SK-N-SH treated with all-trans-retinoic acid at 6 μM for 48 hours (cell line): ENCODE data around the gene IFT81.

ENCODE experiments used
- ATAC-seq: fragments of 200-7000 bp; cut with Tn5 transposase; 3 replicates; pipeline ENCODE4 v1.9.1; 2020; ENCODE audit warnings: mild to moderate bottlenecking, moderate library complexity
- ARNTL ChIP-seq: fragments of 450-650 bp; formaldehyde crosslinking; IDR thresholded peaks from 2 replicates; pipeline ENCODE4 v1.5.0; 2020; ENCODE audit warnings: low read depth, mild to moderate bottlenecking, moderate library complexity, borderline replicate concordance
- BACH2 ChIP-seq: fragments of 250-450 bp; sonication (Bioruptor Pico); IDR thresholded peaks from 2 replicates; pipeline ENCODE4 v1.9.0; 2021; ENCODE audit warnings: mild to moderate bottlenecking, borderline replicate concordance
- CREB5 ChIP-seq: fragments of 250-450 bp; sonication (Bioruptor Pico); IDR thresholded peaks from 2 replicates; pipeline ENCODE4 v1.5.1; 2020; ENCODE audit warnings: low read depth, mild to moderate bottlenecking, moderate library complexity
- CSDC2 ChIP-seq: fragments of 250-450 bp; sonication (Bioruptor Pico); IDR thresholded peaks from 2 replicates; pipeline ENCODE4 v1.5.0; 2020; ENCODE audit warnings: mild to moderate bottlenecking, moderate library complexity
- ESRRG ChIP-seq: fragments of 250-450 bp; sonication (Bioruptor Pico); IDR thresholded peaks from 2 replicates; pipeline ENCODE4 v1.6.1; 2021; ENCODE audit warnings: mild to moderate bottlenecking
- GLIS3 ChIP-seq: fragments of 250-450 bp; sonication (Bioruptor Pico); IDR thresholded peaks from 2 replicates; pipeline ENCODE4 v1.5.0; 2020; ENCODE audit warnings: mild to moderate bottlenecking, moderate library complexity
- ISL1 ChIP-seq: fragments of 250-450 bp; sonication (Bioruptor Pico); IDR thresholded peaks from 2 replicates; pipeline ENCODE4 v2.1.2; 2022; ENCODE audit warnings: mild to moderate bottlenecking, moderate library complexity
- OSR1 ChIP-seq: fragments of 250-450 bp; sonication (Bioruptor Pico); IDR thresholded peaks from 2 replicates; pipeline ENCODE4 v1.8.0; 2022; ENCODE audit warnings: moderate library complexity, mild to moderate bottlenecking, inconsistent platforms
- PPARA ChIP-seq: fragments of 250-450 bp; sonication (Bioruptor Pico); IDR thresholded peaks from 2 replicates; pipeline ENCODE4 v1.5.0; 2020; ENCODE audit warnings: mild to moderate bottlenecking, borderline replicate concordance
- RARB ChIP-seq: fragments of 250-450 bp; sonication (Bioruptor Pico); IDR thresholded peaks from 2 replicates; pipeline ENCODE4 v1.8.0; 2021; ENCODE audit warnings: mild to moderate bottlenecking, moderate library complexity
- SNAI2 ChIP-seq: fragments of 250-450 bp; sonication (Bioruptor Pico); IDR thresholded peaks from 2 replicates; pipeline ENCODE4 v1.5.0; 2020; ENCODE audit warnings: mild to moderate bottlenecking, moderate library complexity
- TCF4 ChIP-seq: fragments of 250-450 bp; sonication (Bioruptor Pico); IDR thresholded peaks from 2 replicates; pipeline ENCODE4 v1.8.0; 2021; ENCODE audit warnings: mild to moderate bottlenecking, moderate library complexity, borderline replicate concordance
- TOX ChIP-seq: fragments of 250-450 bp; sonication (Bioruptor Pico); IDR thresholded peaks from 2 replicates; pipeline ENCODE4 v1.8.0; 2021; ENCODE audit warnings: mild to moderate bottlenecking, moderate library complexity, borderline replicate concordance
- TSHZ2 ChIP-seq: fragments of 250-450 bp; sonication (Bioruptor Pico); IDR thresholded peaks from 2 replicates; pipeline ENCODE4 v1.5.0; 2020; ENCODE audit warnings: mild to moderate bottlenecking, moderate library complexity
- ZC3H10 ChIP-seq: fragments of 250-450 bp; sonication (Bioruptor Pico); IDR thresholded peaks from 2 replicates; pipeline ENCODE4 v1.5.1; 2021; ENCODE audit warnings: mild to moderate bottlenecking, moderate library complexity
- ZFP30 ChIP-seq: fragments of 450-650 bp; formaldehyde crosslinking; IDR thresholded peaks from 2 replicates; pipeline ENCODE4 v1.5.0; 2022; ENCODE audit warnings: mild to moderate bottlenecking, moderate library complexity
- ZNF70 ChIP-seq: fragments of 450-650 bp; formaldehyde crosslinking; IDR thresholded peaks from 2 replicates; pipeline ENCODE4 v1.5.0; 2020; ENCODE audit warnings: mild to moderate bottlenecking, moderate library complexity
- ZNF8 ChIP-seq: fragments of 450-650 bp; formaldehyde crosslinking; IDR thresholded peaks from 2 replicates; pipeline ENCODE4 v1.5.0; 2020; ENCODE audit warnings: mild to moderate bottlenecking, moderate library complexity
- TF ChIP-seq, protein P1 (sequence below): fragments of 250-450 bp; sonication (Bioruptor Pico); IDR thresholded peaks from 2 replicates; pipeline ENCODE4 v1.8.0; 2021; ENCODE audit warnings: low read depth, mild to moderate bottlenecking, moderate library complexity, borderline replicate concordance
- TF ChIP-seq, protein P2 (sequence below): fragments of 250-450 bp; sonication (Bioruptor Pico); IDR thresholded peaks from 2 replicates; pipeline ENCODE4 v1.5.1; 2021; ENCODE audit warnings: mild to moderate bottlenecking, moderate library complexity
- TF ChIP-seq, protein P3 (sequence below): fragments of 250-450 bp; sonication (Bioruptor Pico); IDR thresholded peaks from 2 replicates; pipeline ENCODE4 v1.8.0; 2020; ENCODE audit warnings: mild to moderate bottlenecking, moderate library complexity, borderline replicate concordance

The IFT81 gene

DNA sequence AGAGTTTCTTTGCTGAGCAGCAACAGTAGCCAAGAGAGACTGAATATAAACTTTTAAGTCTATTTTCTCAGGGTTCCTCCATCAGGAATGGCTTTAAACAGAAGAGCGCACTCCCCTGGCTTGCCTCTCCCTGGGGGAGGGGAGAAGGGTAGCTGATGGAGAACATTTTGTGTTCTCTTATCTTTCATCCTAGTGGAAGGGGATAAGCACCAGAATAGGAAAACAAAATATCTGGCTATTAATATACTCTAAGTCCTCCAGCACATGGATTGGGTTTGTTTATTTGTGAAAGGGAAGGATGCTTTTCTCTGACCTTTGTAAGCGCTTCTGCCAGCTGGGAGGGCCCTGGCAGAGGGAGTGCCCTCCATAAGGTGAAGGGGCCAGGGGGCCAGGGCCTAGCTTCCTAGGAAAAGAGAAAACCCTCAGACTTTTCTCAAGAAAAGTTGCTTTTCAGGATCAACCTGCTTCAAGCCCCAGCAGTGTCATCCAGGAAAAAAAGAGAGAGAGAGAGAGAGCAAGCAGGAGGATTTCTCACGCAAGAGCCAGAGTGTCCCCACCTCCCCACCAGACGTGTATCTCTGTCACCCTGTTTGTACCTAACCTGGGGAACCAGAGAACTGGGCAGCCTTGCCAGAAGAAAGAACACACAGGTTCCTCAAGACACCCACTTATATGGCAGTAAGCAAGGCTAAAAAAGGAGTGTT lies 122.6 kb downstream of the IFT81 start:
- ATAC-seq: no peak
- TF ChIP-seq TSHZ2 (CRISPR knock-in tag) (no peak), CSDC2 (no peak), BACH2 (no peak), TCF4 (CRISPR knock-in tag) (no peak), ZFP30 (CRISPR knock-in tag) (no peak), PPARA (no peak), CREB5 (CRISPR knock-in tag) (no peak), ZC3H10 (no peak), ARNTL (CRISPR knock-in tag) (no peak), RARB (CRISPR knock-in tag) (no peak), ZNF70 (CRISPR knock-in tag) (no peak), GLIS3 (CRISPR knock-in tag) (no peak), SNAI2 (CRISPR knock-in tag) (no peak), ZNF8 (CRISPR knock-in tag) (no peak), TOX (no peak), ESRRG (CRISPR knock-in tag) (no peak), OSR1 (CRISPR knock-in tag) (no peak)
- TF ChIP-seq, protein P1, sequence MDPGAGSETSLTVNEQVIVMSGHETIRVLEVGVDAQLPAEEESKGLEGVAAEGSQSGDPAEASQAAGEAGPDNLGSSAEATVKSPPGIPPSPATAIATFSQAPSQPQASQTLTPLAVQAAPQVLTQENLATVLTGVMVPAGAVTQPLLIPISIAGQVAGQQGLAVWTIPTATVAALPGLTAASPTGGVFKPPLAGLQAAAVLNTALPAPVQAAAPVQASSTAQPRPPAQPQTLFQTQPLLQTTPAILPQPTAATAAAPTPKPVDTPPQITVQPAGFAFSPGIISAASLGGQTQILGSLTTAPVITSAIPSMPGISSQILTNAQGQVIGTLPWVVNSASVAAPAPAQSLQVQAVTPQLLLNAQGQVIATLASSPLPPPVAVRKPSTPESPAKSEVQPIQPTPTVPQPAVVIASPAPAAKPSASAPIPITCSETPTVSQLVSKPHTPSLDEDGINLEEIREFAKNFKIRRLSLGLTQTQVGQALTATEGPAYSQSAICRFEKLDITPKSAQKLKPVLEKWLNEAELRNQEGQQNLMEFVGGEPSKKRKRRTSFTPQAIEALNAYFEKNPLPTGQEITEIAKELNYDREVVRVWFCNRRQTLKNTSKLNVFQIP: no peak
- TF ChIP-seq, protein P2, sequence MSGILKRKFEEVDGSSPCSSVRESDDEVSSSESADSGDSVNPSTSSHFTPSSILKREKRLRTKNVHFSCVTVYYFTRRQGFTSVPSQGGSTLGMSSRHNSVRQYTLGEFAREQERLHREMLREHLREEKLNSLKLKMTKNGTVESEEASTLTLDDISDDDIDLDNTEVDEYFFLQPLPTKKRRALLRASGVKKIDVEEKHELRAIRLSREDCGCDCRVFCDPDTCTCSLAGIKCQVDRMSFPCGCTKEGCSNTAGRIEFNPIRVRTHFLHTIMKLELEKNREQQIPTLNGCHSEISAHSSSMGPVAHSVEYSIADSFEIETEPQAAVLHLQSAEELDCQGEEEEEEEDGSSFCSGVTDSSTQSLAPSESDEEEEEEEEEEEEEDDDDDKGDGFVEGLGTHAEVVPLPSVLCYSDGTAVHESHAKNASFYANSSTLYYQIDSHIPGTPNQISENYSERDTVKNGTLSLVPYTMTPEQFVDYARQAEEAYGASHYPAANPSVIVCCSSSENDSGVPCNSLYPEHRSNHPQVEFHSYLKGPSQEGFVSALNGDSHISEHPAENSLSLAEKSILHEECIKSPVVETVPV (CRISPR knock-in tag): no peak
- TF ChIP-seq, protein P3, sequence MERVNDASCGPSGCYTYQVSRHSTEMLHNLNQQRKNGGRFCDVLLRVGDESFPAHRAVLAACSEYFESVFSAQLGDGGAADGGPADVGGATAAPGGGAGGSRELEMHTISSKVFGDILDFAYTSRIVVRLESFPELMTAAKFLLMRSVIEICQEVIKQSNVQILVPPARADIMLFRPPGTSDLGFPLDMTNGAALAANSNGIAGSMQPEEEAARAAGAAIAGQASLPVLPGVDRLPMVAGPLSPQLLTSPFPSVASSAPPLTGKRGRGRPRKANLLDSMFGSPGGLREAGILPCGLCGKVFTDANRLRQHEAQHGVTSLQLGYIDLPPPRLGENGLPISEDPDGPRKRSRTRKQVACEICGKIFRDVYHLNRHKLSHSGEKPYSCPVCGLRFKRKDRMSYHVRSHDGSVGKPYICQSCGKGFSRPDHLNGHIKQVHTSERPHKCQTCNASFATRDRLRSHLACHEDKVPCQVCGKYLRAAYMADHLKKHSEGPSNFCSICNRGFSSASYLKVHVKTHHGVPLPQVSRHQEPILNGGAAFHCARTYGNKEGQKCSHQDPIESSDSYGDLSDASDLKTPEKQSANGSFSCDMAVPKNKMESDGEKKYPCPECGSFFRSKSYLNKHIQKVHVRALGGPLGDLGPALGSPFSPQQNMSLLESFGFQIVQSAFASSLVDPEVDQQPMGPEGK: no peak

- TF ChIP-seq BACH2 (no peak), ARNTL (CRISPR knock-in tag) (no peak), CREB5 (CRISPR knock-in tag) (no peak), ISL1 (CRISPR knock-in tag) (no peak)
- TF ChIP-seq, protein P1: no peak
- TF ChIP-seq, all 23 proteins: peak for 0
- ATAC-seq: no peak; the same call in 2 of the 3 replicates
These were observed 123.4 kb downstream of the IFT81 start for GRCh38 chr12:110247340-110248095.
